ENCODE data around the gene ZC3H11A.
A peak's percentile ranks its signal among the peaks of the same experiment; 100 is the strongest.

The ZC3H11A gene

DNA sequence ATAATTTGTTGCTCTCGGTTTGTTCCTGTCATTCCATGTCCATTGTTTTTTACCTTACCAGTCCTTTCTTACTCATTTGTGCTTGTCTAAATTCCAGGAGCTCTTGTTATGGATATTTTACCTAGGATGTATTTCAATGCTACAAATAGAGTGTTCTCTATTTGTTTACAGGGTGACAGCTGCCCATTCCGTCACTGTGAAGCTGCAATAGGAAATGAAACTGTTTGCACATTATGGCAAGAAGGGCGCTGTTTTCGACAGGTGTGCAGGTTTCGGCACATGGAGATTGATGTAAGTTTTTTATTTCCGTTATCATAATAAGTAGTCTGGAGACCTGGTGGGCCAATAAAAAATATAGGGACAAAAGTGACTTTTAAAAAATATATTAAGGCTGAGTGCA is 23.0 kb downstream of the ZC3H11A start:
- Histone ChIP-seq H3K9me3 (ENCODE audit: insufficient read depth, low read length) (no peaks in the 10 kb centered on the region), H3K4me3 (ENCODE audit: insufficient read depth, low read length, poor library complexity, severe bottlenecking) (no peak overlapping the region), H3K27me3 (ENCODE audit: low read length) (no peaks in the 10 kb centered on the region), H3K9me2 (replicated peaks; ENCODE audit: insufficient read depth, low read length) (no peaks in the 10 kb centered on the region), H3K79me2 (ENCODE audit: insufficient read depth, low read length) (peaks cover 35% of the 10 kb centered on the region), H3K4me2 (ENCODE audit: low read depth, low read length, poor library complexity, severe bottlenecking) (peak overlapping the region; percentile 39), H3K36me3 (ENCODE audit: low read length) (peaks cover 23% of the 10 kb centered on the region; the same call in 1 of the 2 replicates), H4K20me1 (ENCODE audit: low read depth, low read length) (peaks cover 8% of the 10 kb centered on the region; the same call in 1 of the 2 replicates), H3K9ac (ENCODE audit: low read length) (no peak overlapping the region), H3F3A (ENCODE audit: insufficient read depth) (peaks cover 11% of the 10 kb centered on the region; the same call in 1 of the 2 replicates), H3K27ac (ENCODE audit: low read depth, low read length) (peak overlapping the region; percentile 57), H2AFZ (ENCODE audit: low read depth, low read length, severe bottlenecking) (no peak overlapping the region)
- TF ChIP-seq, protein P1, sequence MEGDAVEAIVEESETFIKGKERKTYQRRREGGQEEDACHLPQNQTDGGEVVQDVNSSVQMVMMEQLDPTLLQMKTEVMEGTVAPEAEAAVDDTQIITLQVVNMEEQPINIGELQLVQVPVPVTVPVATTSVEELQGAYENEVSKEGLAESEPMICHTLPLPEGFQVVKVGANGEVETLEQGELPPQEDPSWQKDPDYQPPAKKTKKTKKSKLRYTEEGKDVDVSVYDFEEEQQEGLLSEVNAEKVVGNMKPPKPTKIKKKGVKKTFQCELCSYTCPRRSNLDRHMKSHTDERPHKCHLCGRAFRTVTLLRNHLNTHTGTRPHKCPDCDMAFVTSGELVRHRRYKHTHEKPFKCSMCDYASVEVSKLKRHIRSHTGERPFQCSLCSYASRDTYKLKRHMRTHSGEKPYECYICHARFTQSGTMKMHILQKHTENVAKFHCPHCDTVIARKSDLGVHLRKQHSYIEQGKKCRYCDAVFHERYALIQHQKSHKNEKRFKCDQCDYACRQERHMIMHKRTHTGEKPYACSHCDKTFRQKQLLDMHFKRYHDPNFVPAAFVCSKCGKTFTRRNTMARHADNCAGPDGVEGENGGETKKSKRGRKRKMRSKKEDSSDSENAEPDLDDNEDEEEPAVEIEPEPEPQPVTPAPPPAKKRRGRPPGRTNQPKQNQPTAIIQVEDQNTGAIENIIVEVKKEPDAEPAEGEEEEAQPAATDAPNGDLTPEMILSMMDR (IDR thresholded peaks at IDR 0.05; ENCODE audit: insufficient read depth, low read length, poor library complexity, severe bottlenecking): no peak
- TF ChIP-seq EZH2phosphoT487 (conservative IDR thresholded peaks at IDR 0.05; ENCODE audit: low read length): no peak

DNA sequence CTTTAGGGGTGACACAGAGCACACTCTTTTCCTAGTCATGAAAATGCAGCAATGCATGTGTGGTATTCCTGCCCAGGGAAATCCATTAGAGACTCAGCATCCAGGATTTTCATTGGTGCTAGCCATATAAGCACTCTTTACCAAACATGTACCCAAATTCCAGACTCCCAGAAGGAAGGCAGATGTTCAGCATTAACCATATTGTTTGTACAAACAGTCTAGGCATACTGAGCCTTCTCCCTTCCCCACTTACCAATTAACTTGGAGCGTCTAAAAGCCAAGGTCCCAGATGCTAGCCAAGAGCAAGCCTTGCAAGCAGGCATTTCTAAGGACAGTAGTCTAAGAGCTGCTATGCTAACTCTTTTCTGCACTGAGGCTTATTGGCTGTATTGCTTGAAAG is 27.9 kb downstream of the ZC3H11A start:
- peaks cover 28% of the 10 kb centered on the region for H3K36me3 ChIP-seq (ENCODE audit: low read length)
- no peak for TF ChIP-seq EZH2phosphoT487 (conservative IDR thresholded peaks at IDR 0.05; ENCODE audit: low read length)
- TF ChIP-seq, protein P1 (IDR thresholded peaks at IDR 0.05; ENCODE audit: insufficient read depth, low read length, poor library complexity, severe bottlenecking): no peak
- H3F3A ChIP-seq (ENCODE audit: insufficient read depth): peaks cover 7% of the 10 kb centered on the region; the same call in 1 of the 2 replicates
- H2AFZ ChIP-seq (ENCODE audit: low read depth, low read length, severe bottlenecking): no peak overlapping the region
- no peak overlapping the region for H3K27ac ChIP-seq (ENCODE audit: low read depth, low read length)
- H4K20me1 ChIP-seq (ENCODE audit: low read depth, low read length): peaks cover 11% of the 10 kb centered on the region; the same call in 1 of the 2 replicates
- H3K79me2 ChIP-seq (ENCODE audit: insufficient read depth, low read length): peaks cover 33% of the 10 kb centered on the region
- H3K9me2 ChIP-seq (replicated peaks; ENCODE audit: insufficient read depth, low read length): no peaks in the 10 kb centered on the region
- no peak overlapping the region for H3K4me3 ChIP-seq (ENCODE audit: insufficient read depth, low read length, poor library complexity, severe bottlenecking)
- H3K9ac ChIP-seq (ENCODE audit: low read length): no peak overlapping the region
- H3K4me2 ChIP-seq (ENCODE audit: low read depth, low read length, poor library complexity, severe bottlenecking): no peak overlapping the region
- no peaks in the 10 kb centered on the region for H3K9me3 ChIP-seq (ENCODE audit: insufficient read depth, low read length)
- no peaks in the 10 kb centered on the region for H3K27me3 ChIP-seq (ENCODE audit: low read length)

DNA sequence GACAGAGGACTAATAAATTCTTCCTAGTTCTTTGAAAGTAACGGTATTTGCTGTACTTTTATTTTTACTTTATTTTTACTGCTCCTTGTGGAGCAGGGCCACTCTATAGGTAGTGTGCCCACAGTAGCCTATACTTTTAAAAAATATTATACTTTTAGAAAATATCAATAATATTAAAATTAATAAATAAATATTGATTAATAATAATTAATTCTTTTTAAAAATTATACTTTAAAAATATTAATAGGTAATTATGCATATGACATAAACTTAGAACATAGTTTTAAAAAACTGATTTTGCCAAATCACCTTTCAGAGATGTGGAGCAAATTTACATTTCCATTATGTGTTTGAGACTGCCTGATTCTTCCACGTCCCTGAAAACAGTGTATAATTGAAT is 30.8 kb downstream of the ZC3H11A start:
- H3K36me3 ChIP-seq (ENCODE audit: low read length): peaks cover 39% of the 10 kb centered on the region
- peaks cover 29% of the 10 kb centered on the region for H3K79me2 ChIP-seq (ENCODE audit: insufficient read depth, low read length)
- no peak overlapping the region for H3K4me2 ChIP-seq (ENCODE audit: low read depth, low read length, poor library complexity, severe bottlenecking)
- no peaks in the 10 kb centered on the region for H3K27me3 ChIP-seq (ENCODE audit: low read length)
- no peak overlapping the region for H3K4me3 ChIP-seq (ENCODE audit: insufficient read depth, low read length, poor library complexity, severe bottlenecking)
- H3K9ac ChIP-seq (ENCODE audit: low read length): no peak overlapping the region
- no peak overlapping the region for H2AFZ ChIP-seq (ENCODE audit: low read depth, low read length, severe bottlenecking)
- TF ChIP-seq EZH2phosphoT487 (conservative IDR thresholded peaks at IDR 0.05; ENCODE audit: low read length): no peak
- TF ChIP-seq, protein P1 (IDR thresholded peaks at IDR 0.05; ENCODE audit: insufficient read depth, low read length, poor library complexity, severe bottlenecking): no peak
- H4K20me1 ChIP-seq (ENCODE audit: low read depth, low read length): peaks cover 11% of the 10 kb centered on the region; the same call in 1 of the 2 replicates
- H3F3A ChIP-seq (ENCODE audit: insufficient read depth): 0 out of 2 replicates have a peak, but pooled peaks cover 5% of the 10 kb centered on the region
- no peak overlapping the region for H3K27ac ChIP-seq (ENCODE audit: low read depth, low read length)
- no peaks in the 10 kb centered on the region for H3K9me2 ChIP-seq (replicated peaks; ENCODE audit: insufficient read depth, low read length)
- H3K9me3 ChIP-seq (ENCODE audit: insufficient read depth, low read length): no peaks in the 10 kb centered on the region
